ENCODE data around the gene ADD3. TPM values are rescaled to one million over a fixed set of nuclear protein-coding genes. Genes with fewer than 3 reads are reported as not detected.

ADD3 gene
- total RNA-seq = 113 TPM

- Histone ChIP-seq H3K27ac (ENCODE audit: low read depth, low read length) (peak within 1 kb of the TSS; percentile 74), H3K36me3 (ENCODE audit: control insufficient read depth in 3 of 3, insufficient read depth in 3 of 3, low read length in 3 of 3) (no peaks in the 10 kb centered on the region), H3K9me3 (ENCODE audit: control insufficient read depth in 3 of 3, low read length in 3 of 3) (no peaks in the 10 kb centered on the region), H3K27me3 (ENCODE audit: control insufficient read depth in 3 of 3, insufficient read depth in 3 of 3, low read length in 3 of 3) (no peaks in the 10 kb centered on the region), H3K4me3 (ENCODE audit: low read length in 3 of 3) (peak within 1 kb of the TSS; percentile 76 to 84 (median 81)), H3K4me1 (ENCODE audit: control insufficient read depth in 3 of 3, insufficient read depth in 3 of 3, low read length in 3 of 3) (peaks cover 14 to 23% (median 16%) of the 10 kb centered on the region in 3 donors), H3K9ac (ENCODE audit: low read depth in 1 of 3, low read length in 3 of 3) (peak within 1 kb of the TSS; percentile 74 to 84 (median 76))
Measured at GRCh38 chr10:110007701-110008517, at the start of gene ADD3. Gene ADD3 (plus strand): TSS chr10:110007984. CDS start chr10:110100654, 92,670 bp downstream.

- H3K4me3 ChIP-seq (ENCODE audit: low read length in 3 of 3) = no peak overlapping the region
- peaks cover 0 to 3% (median 0%) of the 10 kb centered on the region in 3 donors for H3K4me1 ChIP-seq (ENCODE audit: control insufficient read depth in 3 of 3, insufficient read depth in 3 of 3, low read length in 3 of 3)
- H3K27ac ChIP-seq (ENCODE audit: low read depth, low read length) = no peak overlapping the region
- H3K9me3 ChIP-seq (ENCODE audit: control insufficient read depth in 3 of 3, low read length in 3 of 3) = no peaks in the 10 kb centered on the region
- no peaks in the 10 kb centered on the region for H3K27me3 ChIP-seq (ENCODE audit: control insufficient read depth in 3 of 3, insufficient read depth in 3 of 3, low read length in 3 of 3)
- no peak overlapping the region for H3K9ac ChIP-seq (ENCODE audit: low read depth in 1 of 3, low read length in 3 of 3)
- no peaks in the 10 kb centered on the region for H3K36me3 ChIP-seq (ENCODE audit: control insufficient read depth in 3 of 3, insufficient read depth in 3 of 3, low read length in 3 of 3)
Measured at GRCh38 chr10:109958059-109958458, 49.7 kb upstream of the ADD3 start.

GRCh38 chr10:109959259-109960145 lies 48.3 kb upstream of the ADD3 start:
- no peaks in the 10 kb centered on the region for H3K27me3 ChIP-seq (ENCODE audit: control insufficient read depth in 3 of 3, insufficient read depth in 3 of 3, low read length in 3 of 3)
- peaks cover 0 to 3% (median 0%) of the 10 kb centered on the region in 3 donors for H3K4me1 ChIP-seq (ENCODE audit: control insufficient read depth in 3 of 3, insufficient read depth in 3 of 3, low read length in 3 of 3)
- no peaks in the 10 kb centered on the region for H3K9me3 ChIP-seq (ENCODE audit: control insufficient read depth in 3 of 3, low read length in 3 of 3)
- no peak overlapping the region for H3K27ac ChIP-seq (ENCODE audit: low read depth, low read length)
- no peaks in the 10 kb centered on the region for H3K36me3 ChIP-seq (ENCODE audit: control insufficient read depth in 3 of 3, insufficient read depth in 3 of 3, low read length in 3 of 3)
- H3K9ac ChIP-seq (ENCODE audit: low read depth in 1 of 3, low read length in 3 of 3) = no peak overlapping the region
- no peak overlapping the region for H3K4me3 ChIP-seq (ENCODE audit: low read length in 3 of 3)

- H3K4me3 ChIP-seq (ENCODE audit: low read length in 3 of 3) = no peak overlapping the region
- no peak overlapping the region for H3K9ac ChIP-seq (ENCODE audit: low read depth in 1 of 3, low read length in 3 of 3)
- H3K4me1 ChIP-seq (ENCODE audit: control insufficient read depth in 3 of 3, insufficient read depth in 3 of 3, low read length in 3 of 3) = peaks cover 0 to 3% (median 0%) of the 10 kb centered on the region in 3 donors
- H3K27me3 ChIP-seq (ENCODE audit: control insufficient read depth in 3 of 3, insufficient read depth in 3 of 3, low read length in 3 of 3) = peaks cover 0 to 3% (median 0%) of the 10 kb centered on the region in 3 donors
- H3K27ac ChIP-seq (ENCODE audit: low read depth, low read length) = no peak overlapping the region
- no peaks in the 10 kb centered on the region for H3K36me3 ChIP-seq (ENCODE audit: control insufficient read depth in 3 of 3, insufficient read depth in 3 of 3, low read length in 3 of 3)
- no peaks in the 10 kb centered on the region for H3K9me3 ChIP-seq (ENCODE audit: control insufficient read depth in 3 of 3, low read length in 3 of 3)
Measured at GRCh38 chr10:109960682-109961081, 47.1 kb upstream of the ADD3 start.

GRCh38 chr10:109961174-109962001 lies 46.4 kb upstream of the ADD3 start:
- Histone ChIP-seq H3K27ac (ENCODE audit: low read depth, low read length) (no peak overlapping the region), H3K9ac (ENCODE audit: low read depth in 1 of 3, low read length in 3 of 3) (no peak overlapping the region)

GRCh38 chr10:109962247-109962646 lies 45.5 kb upstream of the ADD3 start:
- H3K4me1 ChIP-seq (ENCODE audit: control insufficient read depth in 3 of 3, insufficient read depth in 3 of 3, low read length in 3 of 3) = peaks cover 0 to 7% (median 1%) of the 10 kb centered on the region in 3 donors
- no peaks in the 10 kb centered on the region for H3K9me3 ChIP-seq (ENCODE audit: control insufficient read depth in 3 of 3, low read length in 3 of 3)
- H3K4me3 ChIP-seq (ENCODE audit: low read length in 3 of 3) = no peak overlapping the region
- no peak overlapping the region for H3K9ac ChIP-seq (ENCODE audit: low read depth in 1 of 3, low read length in 3 of 3)
- H3K27me3 ChIP-seq (ENCODE audit: control insufficient read depth in 3 of 3, insufficient read depth in 3 of 3, low read length in 3 of 3) = peaks cover 0 to 4% (median 0%) of the 10 kb centered on the region in 3 donors
- H3K36me3 ChIP-seq (ENCODE audit: control insufficient read depth in 3 of 3, insufficient read depth in 3 of 3, low read length in 3 of 3) = no peaks in the 10 kb centered on the region
- no peak overlapping the region for H3K27ac ChIP-seq (ENCODE audit: low read depth, low read length)

More at GRCh38 chr10:109961174-109962001, 46.4 kb upstream of the ADD3 start:
- H3K27me3 ChIP-seq (ENCODE audit: control insufficient read depth in 3 of 3, insufficient read depth in 3 of 3, low read length in 3 of 3) = peaks cover 0 to 4% (median 0%) of the 10 kb centered on the region in 3 donors
- H3K4me1 ChIP-seq (ENCODE audit: control insufficient read depth in 3 of 3, insufficient read depth in 3 of 3, low read length in 3 of 3) = peaks cover 0 to 3% (median 0%) of the 10 kb centered on the region in 3 donors
- H3K9me3 ChIP-seq (ENCODE audit: control insufficient read depth in 3 of 3, low read length in 3 of 3) = no peaks in the 10 kb centered on the region
- H3K4me3 ChIP-seq (ENCODE audit: low read length in 3 of 3) = no peak overlapping the region
- no peaks in the 10 kb centered on the region for H3K36me3 ChIP-seq (ENCODE audit: control insufficient read depth in 3 of 3, insufficient read depth in 3 of 3, low read length in 3 of 3)

- Histone ChIP-seq H3K9ac (ENCODE audit: low read depth in 1 of 3, low read length in 3 of 3) (no peak overlapping the region), H3K36me3 (ENCODE audit: control insufficient read depth in 3 of 3, insufficient read depth in 3 of 3, low read length in 3 of 3) (no peaks in the 10 kb centered on the region), H3K4me3 (ENCODE audit: low read length in 3 of 3) (no peak overlapping the region), H3K27ac (ENCODE audit: low read depth, low read length) (no peak overlapping the region), H3K27me3 (ENCODE audit: control insufficient read depth in 3 of 3, insufficient read depth in 3 of 3, low read length in 3 of 3) (peaks cover 0 to 4% (median 0%) of the 10 kb centered on the region in 3 donors), H3K9me3 (ENCODE audit: control insufficient read depth in 3 of 3, low read length in 3 of 3) (no peaks in the 10 kb centered on the region), H3K4me1 (ENCODE audit: control insufficient read depth in 3 of 3, insufficient read depth in 3 of 3, low read length in 3 of 3) (peaks cover 0 to 4% (median 2%) of the 10 kb centered on the region in 3 donors)
Measured at GRCh38 chr10:109963439-109963838, 44.3 kb upstream of the ADD3 start.

GRCh38 chr10:109964318-109964717 lies 43.5 kb upstream of the ADD3 start:
- H3K27me3 ChIP-seq (ENCODE audit: control insufficient read depth in 3 of 3, insufficient read depth in 3 of 3, low read length in 3 of 3) = peaks cover 0 to 4% (median 0%) of the 10 kb centered on the region in 3 donors
- H3K4me1 ChIP-seq (ENCODE audit: control insufficient read depth in 3 of 3, insufficient read depth in 3 of 3, low read length in 3 of 3) = peaks cover 0 to 4% (median 2%) of the 10 kb centered on the region in 3 donors
- no peaks in the 10 kb centered on the region for H3K36me3 ChIP-seq (ENCODE audit: control insufficient read depth in 3 of 3, insufficient read depth in 3 of 3, low read length in 3 of 3)

GRCh38 chr10:109966961-109967738 lies 40.6 kb upstream of the ADD3 start:
- H3K27ac ChIP-seq (ENCODE audit: low read depth, low read length) = no peak overlapping the region
- peaks cover 0 to 4% (median 2%) of the 10 kb centered on the region in 3 donors for H3K4me1 ChIP-seq (ENCODE audit: control insufficient read depth in 3 of 3, insufficient read depth in 3 of 3, low read length in 3 of 3)
- no peak overlapping the region for H3K9ac ChIP-seq (ENCODE audit: low read depth in 1 of 3, low read length in 3 of 3)
- H3K27me3 ChIP-seq (ENCODE audit: control insufficient read depth in 3 of 3, insufficient read depth in 3 of 3, low read length in 3 of 3) = peaks cover 0 to 7% (median 0%) of the 10 kb centered on the region in 3 donors
- no peaks in the 10 kb centered on the region for H3K36me3 ChIP-seq (ENCODE audit: control insufficient read depth in 3 of 3, insufficient read depth in 3 of 3, low read length in 3 of 3)
- H3K9me3 ChIP-seq (ENCODE audit: control insufficient read depth in 3 of 3, low read length in 3 of 3) = no peaks in the 10 kb centered on the region
- no peak overlapping the region for H3K4me3 ChIP-seq (ENCODE audit: low read length in 3 of 3)

More at GRCh38 chr10:109964318-109964717, 43.5 kb upstream of the ADD3 start:
- no peak overlapping the region for H3K9ac ChIP-seq (ENCODE audit: low read depth in 1 of 3, low read length in 3 of 3)
- no peak overlapping the region for H3K4me3 ChIP-seq (ENCODE audit: low read length in 3 of 3)
- H3K27ac ChIP-seq (ENCODE audit: low read depth, low read length) = no peak overlapping the region
- no peaks in the 10 kb centered on the region for H3K9me3 ChIP-seq (ENCODE audit: control insufficient read depth in 3 of 3, low read length in 3 of 3)

Measured in skeletal muscle tissue (tissue), 4 donors.